Embryonic facial prominence (tissue), 1 donor: Measurements from ENCODE around the gene P2RX2.

ENCODE experiments used
- DNase-seq: peaks from one replicate; pipeline ENCODE4 v3.0.0-alpha.2; 2016; ENCODE audit errors: extremely low spot score

P2RX2 gene

GRCh38 chr12:132662901-132663755, 44.6 kb downstream of the P2RX2 start:
- no peak for DNase-seq

GRCh38 chr12:132664206-132665148, 45.9 kb downstream of the P2RX2 start:
- DNase-seq, result no peak

- DNase-seq, result no peak
Observed at GRCh38 chr12:132665149-132665491, 46.5 kb downstream of the P2RX2 start.

GRCh38 chr12:132665794-132666193, 47.2 kb downstream of the P2RX2 start:
- no peak for DNase-seq

GRCh38 chr12:132668191-132669088, 49.9 kb downstream of the P2RX2 start:
- no peak for DNase-seq

- DNase-seq, result no peak
Observed at GRCh38 chr12:132669166-132669879, 50.7 kb downstream of the P2RX2 start.
